GM19452 (cell line): ENCODE measurements around the gene TMEM190.
"Not testable (repeated sequence)": the region's sequence is repeated elsewhere in the genome, so short reads cannot be mapped to it uniquely, and the experiment has no call there.

Experiments
- ATAC-seq: cut with Tn5 transposase; IDR thresholded peaks from one replicate; pipeline ENCODE4 v1.9.1; 2021; ENCODE audit not compliant: unreplicated experiment

The TMEM190 gene

DNA sequence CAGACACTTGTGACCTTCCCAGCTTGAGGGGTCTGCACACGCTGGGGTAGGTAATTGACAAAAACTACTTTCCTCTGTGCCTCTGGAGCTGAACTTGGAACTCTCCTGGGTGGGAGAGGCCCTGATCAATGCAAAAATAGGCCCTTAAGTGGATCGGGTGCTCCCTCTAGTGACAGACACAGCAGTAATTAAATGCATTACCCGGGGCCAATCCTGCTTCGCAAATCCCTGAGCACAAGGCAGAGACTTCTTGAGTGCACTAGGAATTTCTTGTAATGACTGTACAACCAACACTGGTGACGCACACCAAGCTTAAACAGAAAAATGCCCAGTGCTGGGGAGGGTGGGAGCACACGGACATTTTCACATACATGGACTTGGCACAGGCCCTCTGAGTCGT lies 41.6 kb downstream of the TMEM190 start:
- ATAC-seq: no peak

DNA sequence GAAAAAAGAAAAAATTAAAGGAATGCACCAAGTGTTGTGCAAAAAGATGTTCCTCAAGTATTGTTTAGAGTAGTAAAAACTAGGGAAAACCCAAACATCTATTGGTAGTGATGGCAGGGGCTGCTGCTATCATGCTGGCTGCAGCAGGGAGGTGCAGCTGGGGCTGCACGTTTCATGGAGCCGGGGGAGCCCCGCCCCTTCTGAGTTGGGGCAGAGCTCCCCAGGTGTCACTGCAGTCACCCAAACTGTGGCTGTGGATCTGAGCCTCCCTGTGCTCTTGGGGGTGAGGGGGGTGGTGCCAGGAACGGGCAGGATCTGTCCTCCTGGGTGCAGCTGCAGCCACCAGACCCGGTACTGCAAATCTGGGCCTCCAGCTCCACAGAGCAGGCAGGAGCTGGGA lies 42.5 kb downstream of the TMEM190 start:
- ATAC-seq: no peak

DNA sequence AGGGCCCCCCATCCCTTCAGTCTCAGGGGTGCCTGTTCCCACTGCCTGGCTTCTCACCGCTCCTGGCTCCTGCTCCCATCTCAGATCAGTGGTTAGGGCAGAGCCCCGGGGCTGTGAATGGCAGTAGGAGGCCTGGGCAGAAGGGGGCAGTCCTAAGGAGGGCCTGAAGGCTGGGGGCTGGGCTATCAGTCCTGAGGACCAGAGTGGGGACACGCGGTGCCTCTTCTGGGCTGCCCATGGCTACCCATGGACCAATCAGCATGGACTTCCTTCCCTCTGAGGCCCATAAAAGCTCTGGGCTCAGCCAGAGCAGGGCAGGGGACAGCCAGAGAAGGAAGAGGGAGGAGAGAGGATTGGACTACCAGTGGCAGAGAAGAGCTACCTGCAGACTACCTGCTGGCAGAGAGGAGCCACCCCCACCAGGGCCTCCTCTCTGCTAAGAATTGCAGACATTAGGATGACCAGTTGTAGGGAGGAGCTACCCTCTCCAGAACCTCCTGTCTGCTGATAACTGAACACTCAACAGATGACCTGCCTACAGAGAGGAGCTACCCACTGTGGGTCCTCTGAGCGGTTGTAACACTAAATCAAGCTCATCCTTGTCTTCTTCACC lies 43.1 kb downstream of the TMEM190 start:
- no peak for ATAC-seq

DNA sequence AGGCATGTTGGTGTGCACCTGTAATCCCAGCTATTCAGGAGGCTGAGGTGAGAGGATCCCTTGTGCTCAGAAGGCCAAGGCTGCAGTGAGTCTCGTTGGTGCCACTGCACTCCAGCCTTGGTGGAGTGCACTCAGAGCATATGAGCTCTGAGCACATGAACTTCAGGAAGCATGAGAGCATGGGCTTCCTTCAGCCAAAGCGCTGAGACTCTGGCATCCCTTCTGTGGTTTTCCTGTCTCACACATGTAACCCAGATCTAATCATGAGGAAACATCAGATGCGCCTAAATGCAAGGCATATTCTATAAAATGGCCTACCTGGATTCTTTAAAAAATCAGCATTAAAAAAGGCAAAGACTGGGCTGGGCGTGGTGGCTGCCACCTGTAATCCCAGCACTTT lies 44.7 kb downstream of the TMEM190 start:
- not testable (repeated sequence) for ATAC-seq

DNA sequence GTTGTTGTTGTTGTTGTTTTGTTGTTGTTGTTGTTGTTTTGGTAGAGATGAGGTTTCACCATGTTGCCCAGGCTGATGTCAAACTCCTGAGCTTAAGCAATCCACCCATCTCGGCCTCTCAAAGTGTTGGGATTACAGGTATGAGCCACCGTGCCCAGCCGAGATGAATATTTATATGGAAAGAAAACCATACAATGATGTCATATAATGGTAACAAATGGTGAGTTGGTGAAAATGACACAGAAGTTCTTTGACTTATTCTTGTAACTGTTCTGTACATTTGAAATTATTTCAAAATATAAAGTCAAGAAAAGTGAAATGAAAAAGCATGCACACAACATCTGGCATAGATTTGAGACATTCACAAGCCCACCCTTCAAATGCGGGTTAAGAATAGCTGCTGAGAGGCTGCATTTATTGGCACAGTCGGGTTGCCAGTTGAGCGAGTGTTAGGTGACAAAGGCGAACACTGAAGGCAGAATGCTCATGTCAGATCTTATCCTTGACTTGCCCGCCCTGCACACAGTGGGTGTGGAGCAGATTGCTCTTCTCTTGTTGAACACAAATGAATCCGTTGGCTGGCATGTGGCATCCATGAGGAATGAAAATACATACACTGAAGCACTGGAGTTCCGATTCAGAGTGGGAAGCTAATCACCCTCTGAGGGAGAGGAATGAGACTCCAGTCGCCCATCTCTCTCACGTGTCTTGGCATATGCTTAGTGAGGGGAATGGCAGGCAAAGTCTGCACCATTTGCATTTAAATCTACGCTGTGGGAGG lies 46.8 kb downstream of the TMEM190 start:
- no peak for ATAC-seq

DNA sequence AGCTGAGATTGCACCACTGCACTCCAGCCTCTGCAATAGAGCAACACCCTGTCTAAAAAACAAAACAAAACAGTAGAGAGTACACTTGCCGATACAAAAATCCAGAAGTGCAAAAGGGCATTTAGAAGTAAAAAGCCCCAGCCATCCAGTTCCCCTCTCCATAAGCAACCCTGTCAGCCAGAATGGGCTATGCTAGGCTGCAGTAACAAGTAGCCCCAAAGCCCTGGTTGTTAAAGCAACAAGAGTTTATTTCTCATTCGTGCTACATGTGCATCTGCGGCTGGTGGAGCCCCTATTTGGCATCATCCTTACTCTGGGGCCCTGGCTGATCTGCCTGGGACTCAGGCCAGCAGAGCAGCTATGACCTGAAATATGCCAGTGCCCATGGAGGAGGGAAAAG lies 47.9 kb downstream of the TMEM190 start:
- ATAC-seq: no peak

DNA sequence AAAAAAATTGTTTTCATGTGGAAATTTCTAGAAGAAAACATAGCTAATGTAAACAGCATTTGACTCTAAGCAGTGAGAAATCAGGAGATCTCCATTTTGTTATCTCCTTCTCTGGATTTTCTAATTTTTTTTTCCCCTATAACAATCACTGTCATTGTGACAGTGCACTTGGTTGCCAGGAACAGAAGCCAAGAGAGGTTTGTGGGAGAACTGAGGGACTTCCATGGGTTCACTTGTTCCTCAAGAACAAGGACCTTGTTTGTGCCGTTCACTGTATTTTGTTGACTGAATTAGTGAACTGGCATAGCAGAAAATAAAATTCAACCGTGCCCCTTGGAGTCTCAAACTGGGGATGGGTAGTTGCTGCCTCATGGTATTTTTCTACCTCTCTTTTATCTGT lies 49.4 kb downstream of the TMEM190 start:
- no peak for ATAC-seq
